ENCODE data around the gene RNF10.
"Not testable (repeated sequence)": the region's sequence is repeated elsewhere in the genome, so short reads cannot be mapped to it uniquely, and the experiment has no call there.

RNF10 gene

GRCh38 chr12:120597861-120598260 is 63.7 kb downstream of the RNF10 start:
- Histone ChIP-seq H3K4me3 (ENCODE audit: low read depth in 1 of 2, low read length in 2 of 2) (no peak overlapping the region), H3K36me3 (ENCODE audit: control insufficient read depth in 1 of 2, insufficient read depth in 2 of 2, low read length in 2 of 2) (no peaks in the 10 kb centered on the region), H3K27me3 (ENCODE audit: low read depth, low read length) (no peaks in the 10 kb centered on the region), H3K4me1 (ENCODE audit: control insufficient read depth in 1 of 2, insufficient read depth in 2 of 2, low read length in 2 of 2) (no peaks in the 10 kb centered on the region), H3K27ac (ENCODE audit: low read length) (no peak overlapping the region), H3K9me3 (ENCODE audit: control insufficient read depth in 1 of 2, low read length in 2 of 2) (no peaks in the 10 kb centered on the region)

- Histone ChIP-seq H3K4me1 (ENCODE audit: control insufficient read depth in 1 of 2, insufficient read depth in 2 of 2, low read length in 2 of 2) (no peaks in the 10 kb centered on the region), H3K4me3 (ENCODE audit: low read depth in 1 of 2, low read length in 2 of 2) (no peak overlapping the region), H3K27ac (ENCODE audit: low read length) (no peak overlapping the region)
Observed at GRCh38 chr12:120598674-120599463, 64.7 kb downstream of the RNF10 start.

GRCh38 chr12:120599672-120600552 is 65.8 kb downstream of the RNF10 start:
- no peaks in the 10 kb centered on the region for H3K27me3 ChIP-seq (ENCODE audit: low read depth, low read length)
- H3K27ac ChIP-seq (ENCODE audit: low read length) = no peak overlapping the region
- H3K4me3 ChIP-seq (ENCODE audit: low read depth in 1 of 2, low read length in 2 of 2) = no peak overlapping the region
- H3K4me1 ChIP-seq (ENCODE audit: control insufficient read depth in 1 of 2, insufficient read depth in 2 of 2, low read length in 2 of 2) = no peaks in the 10 kb centered on the region
- no peaks in the 10 kb centered on the region for H3K36me3 ChIP-seq (ENCODE audit: control insufficient read depth in 1 of 2, insufficient read depth in 2 of 2, low read length in 2 of 2)
- H3K9me3 ChIP-seq (ENCODE audit: control insufficient read depth in 1 of 2, low read length in 2 of 2) = no peaks in the 10 kb centered on the region

More at GRCh38 chr12:120598674-120599463, 64.7 kb downstream of the RNF10 start:
- Histone ChIP-seq H3K9me3 (ENCODE audit: control insufficient read depth in 1 of 2, low read length in 2 of 2) (no peaks in the 10 kb centered on the region), H3K36me3 (ENCODE audit: control insufficient read depth in 1 of 2, insufficient read depth in 2 of 2, low read length in 2 of 2) (no peaks in the 10 kb centered on the region), H3K27me3 (ENCODE audit: low read depth, low read length) (no peaks in the 10 kb centered on the region)

GRCh38 chr12:120602416-120602815 is 68.3 kb downstream of the RNF10 start:
- H3K27ac ChIP-seq (ENCODE audit: low read length); H3K4me3 ChIP-seq (ENCODE audit: low read depth in 1 of 2, low read length in 2 of 2); H3K27me3 ChIP-seq (ENCODE audit: low read depth, low read length); H3K4me1 ChIP-seq (ENCODE audit: control insufficient read depth in 1 of 2, insufficient read depth in 2 of 2, low read length in 2 of 2); H3K9me3 ChIP-seq (ENCODE audit: control insufficient read depth in 1 of 2, low read length in 2 of 2); H3K36me3 ChIP-seq (ENCODE audit: control insufficient read depth in 1 of 2, insufficient read depth in 2 of 2, low read length in 2 of 2): not testable (repeated sequence)

- H3K27me3 ChIP-seq (ENCODE audit: low read depth, low read length) = no peaks in the 10 kb centered on the region
- no peaks in the 10 kb centered on the region for H3K36me3 ChIP-seq (ENCODE audit: control insufficient read depth in 1 of 2, insufficient read depth in 2 of 2, low read length in 2 of 2)
- H3K4me3 ChIP-seq (ENCODE audit: low read depth in 1 of 2, low read length in 2 of 2) = no peak overlapping the region
- H3K9me3 ChIP-seq (ENCODE audit: control insufficient read depth in 1 of 2, low read length in 2 of 2) = no peaks in the 10 kb centered on the region
- no peaks in the 10 kb centered on the region for H3K4me1 ChIP-seq (ENCODE audit: control insufficient read depth in 1 of 2, insufficient read depth in 2 of 2, low read length in 2 of 2)
- H3K27ac ChIP-seq (ENCODE audit: low read length) = no peak overlapping the region
Observed at GRCh38 chr12:120610560-120610959, 76.4 kb downstream of the RNF10 start.

GRCh38 chr12:120611534-120611933 is 77.4 kb downstream of the RNF10 start:
- not testable (repeated sequence) for H3K27ac ChIP-seq (ENCODE audit: low read length); H3K27me3 ChIP-seq (ENCODE audit: low read depth, low read length)

GRCh38 chr12:120614848-120615247 is 80.7 kb downstream of the RNF10 start:
- Histone ChIP-seq H3K4me1 (ENCODE audit: control insufficient read depth in 1 of 2, insufficient read depth in 2 of 2, low read length in 2 of 2) (no peaks in the 10 kb centered on the region), H3K36me3 (ENCODE audit: control insufficient read depth in 1 of 2, insufficient read depth in 2 of 2, low read length in 2 of 2) (no peaks in the 10 kb centered on the region), H3K9me3 (ENCODE audit: control insufficient read depth in 1 of 2, low read length in 2 of 2) (no peaks in the 10 kb centered on the region), H3K4me3 (ENCODE audit: low read depth in 1 of 2, low read length in 2 of 2) (no peak overlapping the region), H3K27me3 (ENCODE audit: low read depth, low read length) (no peaks in the 10 kb centered on the region), H3K27ac (ENCODE audit: low read length) (no peak overlapping the region)

More at GRCh38 chr12:120611534-120611933, 77.4 kb downstream of the RNF10 start:
- not testable (repeated sequence) for H3K4me3 ChIP-seq (ENCODE audit: low read depth in 1 of 2, low read length in 2 of 2); H3K9me3 ChIP-seq (ENCODE audit: control insufficient read depth in 1 of 2, low read length in 2 of 2); H3K36me3 ChIP-seq (ENCODE audit: control insufficient read depth in 1 of 2, insufficient read depth in 2 of 2, low read length in 2 of 2); H3K4me1 ChIP-seq (ENCODE audit: control insufficient read depth in 1 of 2, insufficient read depth in 2 of 2, low read length in 2 of 2)

GRCh38 chr12:120617193-120617592 is 83.0 kb downstream of the RNF10 start:
- not testable (repeated sequence) for H3K9me3 ChIP-seq (ENCODE audit: control insufficient read depth in 1 of 2, low read length in 2 of 2); H3K36me3 ChIP-seq (ENCODE audit: control insufficient read depth in 1 of 2, insufficient read depth in 2 of 2, low read length in 2 of 2); H3K27ac ChIP-seq (ENCODE audit: low read length); H3K4me1 ChIP-seq (ENCODE audit: control insufficient read depth in 1 of 2, insufficient read depth in 2 of 2, low read length in 2 of 2); H3K4me3 ChIP-seq (ENCODE audit: low read depth in 1 of 2, low read length in 2 of 2); H3K27me3 ChIP-seq (ENCODE audit: low read depth, low read length)

GRCh38 chr12:120617767-120618166 is 83.6 kb downstream of the RNF10 start:
- not testable (repeated sequence) for H3K36me3 ChIP-seq (ENCODE audit: control insufficient read depth in 1 of 2, insufficient read depth in 2 of 2, low read length in 2 of 2); H3K27ac ChIP-seq (ENCODE audit: low read length); H3K9me3 ChIP-seq (ENCODE audit: control insufficient read depth in 1 of 2, low read length in 2 of 2)

GRCh38 chr12:120618954-120619615 is 84.9 kb downstream of the RNF10 start:
- H3K36me3 ChIP-seq (ENCODE audit: control insufficient read depth in 1 of 2, insufficient read depth in 2 of 2, low read length in 2 of 2) = no peaks in the 10 kb centered on the region
- H3K4me3 ChIP-seq (ENCODE audit: low read depth in 1 of 2, low read length in 2 of 2) = no peak overlapping the region
- H3K4me1 ChIP-seq (ENCODE audit: control insufficient read depth in 1 of 2, insufficient read depth in 2 of 2, low read length in 2 of 2) = no peaks in the 10 kb centered on the region
- no peaks in the 10 kb centered on the region for H3K27me3 ChIP-seq (ENCODE audit: low read depth, low read length)
- no peaks in the 10 kb centered on the region for H3K9me3 ChIP-seq (ENCODE audit: control insufficient read depth in 1 of 2, low read length in 2 of 2)
- H3K27ac ChIP-seq (ENCODE audit: low read length) = no peak overlapping the region

More at GRCh38 chr12:120617767-120618166, 83.6 kb downstream of the RNF10 start:
- H3K4me1 ChIP-seq (ENCODE audit: control insufficient read depth in 1 of 2, insufficient read depth in 2 of 2, low read length in 2 of 2); H3K4me3 ChIP-seq (ENCODE audit: low read depth in 1 of 2, low read length in 2 of 2); H3K27me3 ChIP-seq (ENCODE audit: low read depth, low read length): not testable (repeated sequence)

- no peaks in the 10 kb centered on the region for H3K9me3 ChIP-seq (ENCODE audit: control insufficient read depth in 1 of 2, low read length in 2 of 2)
- H3K4me1 ChIP-seq (ENCODE audit: control insufficient read depth in 1 of 2, insufficient read depth in 2 of 2, low read length in 2 of 2) = no peaks in the 10 kb centered on the region
- H3K36me3 ChIP-seq (ENCODE audit: control insufficient read depth in 1 of 2, insufficient read depth in 2 of 2, low read length in 2 of 2) = no peaks in the 10 kb centered on the region
- H3K27me3 ChIP-seq (ENCODE audit: low read depth, low read length) = no peaks in the 10 kb centered on the region
- no peak overlapping the region for H3K4me3 ChIP-seq (ENCODE audit: low read depth in 1 of 2, low read length in 2 of 2)
- H3K27ac ChIP-seq (ENCODE audit: low read length) = no peak overlapping the region
Observed at GRCh38 chr12:120620624-120621023, 86.5 kb downstream of the RNF10 start.

Measured in muscle layer of duodenum (tissue), 2 donors.